Measurements from ENCODE around the gene PATJ.

The PATJ gene

GRCh38 chr1:62040450-62040849, 298.2 kb downstream of the PATJ start:
- Histone ChIP-seq H3K27me3 (ENCODE audit: control insufficient read depth in 1 of 2, insufficient read depth in 1 of 2, low read length in 2 of 2) (no peaks in the 10 kb centered on the region), H3K27ac (ENCODE audit: low read length, poor library complexity, severe bottlenecking) (no peak overlapping the region), H4K91ac (ENCODE audit: low read length) (no peak overlapping the region), H3K4me3 (ENCODE audit: insufficient read depth in 1 of 2, low read depth in 1 of 2, low read length in 2 of 2) (no peak overlapping the region), H2BK15ac (ENCODE audit: low read depth, poor library complexity, severe bottlenecking) (no peak overlapping the region), H2BK5ac (ENCODE audit: low read depth, low read length, poor library complexity, severe bottlenecking) (no peak overlapping the region), H3K4ac (ENCODE audit: low read depth in 1 of 2, low read length in 2 of 2) (no peak overlapping the region), H3K79me1 (replicated peaks; ENCODE audit: low read length, poor library complexity, severe bottlenecking) (no peaks in the 10 kb centered on the region), H3K9me3 (ENCODE audit: control insufficient read depth, low read length) (no peaks in the 10 kb centered on the region), H3K4me2 (ENCODE audit: low read length, poor library complexity, severe bottlenecking) (no peak overlapping the region), H3K36me3 (ENCODE audit: control insufficient read depth in 1 of 2, insufficient read depth in 2 of 2, low read depth in 1 of 2, low read length in 2 of 2) (no peaks in the 10 kb centered on the region), H2AK5ac (ENCODE audit: low read length, severe bottlenecking) (no peak overlapping the region), H3K4me1 (ENCODE audit: control insufficient read depth, insufficient read depth, low read depth, low read length) (peaks cover under 1% of the 10 kb centered on the region), H2BK12ac (ENCODE audit: low read length in 2 of 2) (no peak overlapping the region), H4K8ac (ENCODE audit: low read length) (no peak overlapping the region), H3K9ac (ENCODE audit: low read length) (no peak overlapping the region), H3K14ac (ENCODE audit: low read length in 2 of 2) (no peak overlapping the region), H2AFZ (ENCODE audit: low read depth, low read length) (no peak overlapping the region), H3K18ac (ENCODE audit: low read depth in 1 of 2, low read length in 2 of 2) (no peak overlapping the region), H3K23ac (ENCODE audit: low read length in 2 of 2) (no peak overlapping the region), H2BK120ac (ENCODE audit: low read depth, low read length) (no peak overlapping the region)
- WGBS = 65% methylated on average over 2 of the region's 2 CpGs
- no peak for DNase-seq

GRCh38 chr1:62040973-62041372, 298.7 kb downstream of the PATJ start:
- Histone ChIP-seq H3K4ac (ENCODE audit: low read depth in 1 of 2, low read length in 2 of 2) (no peak overlapping the region), H3K9me3 (ENCODE audit: control insufficient read depth, low read length) (no peaks in the 10 kb centered on the region), H3K27ac (ENCODE audit: low read length, poor library complexity, severe bottlenecking) (no peak overlapping the region), H2AFZ (ENCODE audit: low read depth, low read length) (no peak overlapping the region), H3K4me1 (ENCODE audit: control insufficient read depth, insufficient read depth, low read depth, low read length) (peaks cover 4% of the 10 kb centered on the region), H2BK120ac (ENCODE audit: low read depth, low read length) (no peak overlapping the region), H3K4me2 (ENCODE audit: low read length, poor library complexity, severe bottlenecking) (no peak overlapping the region), H4K8ac (ENCODE audit: low read length) (no peak overlapping the region), H3K27me3 (ENCODE audit: control insufficient read depth in 1 of 2, insufficient read depth in 1 of 2, low read length in 2 of 2) (no peaks in the 10 kb centered on the region), H3K14ac (ENCODE audit: low read length in 2 of 2) (no peak overlapping the region), H2AK5ac (ENCODE audit: low read length, severe bottlenecking) (no peak overlapping the region), H3K9ac (ENCODE audit: low read length) (no peak overlapping the region), H3K4me3 (ENCODE audit: insufficient read depth in 1 of 2, low read depth in 1 of 2, low read length in 2 of 2) (no peak overlapping the region), H3K23ac (ENCODE audit: low read length in 2 of 2) (no peak overlapping the region), H2BK15ac (ENCODE audit: low read depth, poor library complexity, severe bottlenecking) (no peak overlapping the region), H3K18ac (ENCODE audit: low read depth in 1 of 2, low read length in 2 of 2) (no peak overlapping the region), H2BK5ac (ENCODE audit: low read depth, low read length, poor library complexity, severe bottlenecking) (no peak overlapping the region), H4K91ac (ENCODE audit: low read length) (no peak overlapping the region), H3K79me1 (replicated peaks; ENCODE audit: low read length, poor library complexity, severe bottlenecking) (no peaks in the 10 kb centered on the region), H2BK12ac (ENCODE audit: low read length in 2 of 2) (no peak overlapping the region), H3K36me3 (ENCODE audit: control insufficient read depth in 1 of 2, insufficient read depth in 2 of 2, low read depth in 1 of 2, low read length in 2 of 2) (no peaks in the 10 kb centered on the region)
- no peak for DNase-seq

GRCh38 chr1:62043154-62043553, 300.9 kb downstream of the PATJ start:
- Histone ChIP-seq H3K27ac (ENCODE audit: low read length, poor library complexity, severe bottlenecking) (no peak overlapping the region), H2BK12ac (ENCODE audit: low read length in 2 of 2) (no peak overlapping the region), H3K18ac (ENCODE audit: low read depth in 1 of 2, low read length in 2 of 2) (no peak overlapping the region), H3K4me3 (ENCODE audit: insufficient read depth in 1 of 2, low read depth in 1 of 2, low read length in 2 of 2) (no peak overlapping the region), H3K4me2 (ENCODE audit: low read length, poor library complexity, severe bottlenecking) (no peak overlapping the region), H2BK5ac (ENCODE audit: low read depth, low read length, poor library complexity, severe bottlenecking) (no peak overlapping the region), H3K4me1 (ENCODE audit: control insufficient read depth, insufficient read depth, low read depth, low read length) (peaks cover 4% of the 10 kb centered on the region), H3K23ac (ENCODE audit: low read length in 2 of 2) (no peak overlapping the region), H3K79me1 (replicated peaks; ENCODE audit: low read length, poor library complexity, severe bottlenecking) (no peaks in the 10 kb centered on the region), H3K9ac (ENCODE audit: low read length) (no peak overlapping the region), H2AFZ (ENCODE audit: low read depth, low read length) (no peak overlapping the region), H3K27me3 (ENCODE audit: control insufficient read depth in 1 of 2, insufficient read depth in 1 of 2, low read length in 2 of 2) (no peaks in the 10 kb centered on the region), H2BK15ac (ENCODE audit: low read depth, poor library complexity, severe bottlenecking) (no peak overlapping the region), H3K14ac (ENCODE audit: low read length in 2 of 2) (no peak overlapping the region), H3K4ac (ENCODE audit: low read depth in 1 of 2, low read length in 2 of 2) (no peak overlapping the region), H4K91ac (ENCODE audit: low read length) (no peak overlapping the region), H2AK5ac (ENCODE audit: low read length, severe bottlenecking) (no peak overlapping the region), H3K36me3 (ENCODE audit: control insufficient read depth in 1 of 2, insufficient read depth in 2 of 2, low read depth in 1 of 2, low read length in 2 of 2) (no peaks in the 10 kb centered on the region), H3K9me3 (ENCODE audit: control insufficient read depth, low read length) (no peaks in the 10 kb centered on the region), H2BK120ac (ENCODE audit: low read depth, low read length) (no peak overlapping the region), H4K8ac (ENCODE audit: low read length) (no peak overlapping the region)
- DNase-seq = no peak

GRCh38 chr1:62045574-62045973, 303.3 kb downstream of the PATJ start:
- no peak overlapping the region for H2AK5ac ChIP-seq (ENCODE audit: low read length, severe bottlenecking)
- no peak overlapping the region for H3K4ac ChIP-seq (ENCODE audit: low read depth in 1 of 2, low read length in 2 of 2)
- no peak overlapping the region for H2BK5ac ChIP-seq (ENCODE audit: low read depth, low read length, poor library complexity, severe bottlenecking)
- no peak overlapping the region for H2AFZ ChIP-seq (ENCODE audit: low read depth, low read length)
- H3K9me3 ChIP-seq (ENCODE audit: control insufficient read depth, low read length) = no peaks in the 10 kb centered on the region
- H4K8ac ChIP-seq (ENCODE audit: low read length) = no peak overlapping the region
- no peak overlapping the region for H2BK15ac ChIP-seq (ENCODE audit: low read depth, poor library complexity, severe bottlenecking)
- no peak overlapping the region for H3K9ac ChIP-seq (ENCODE audit: low read length)
- 30% methylated on average over 6 of the region's 6 CpGs for WGBS
- no peak overlapping the region for H3K4me3 ChIP-seq (ENCODE audit: insufficient read depth in 1 of 2, low read depth in 1 of 2, low read length in 2 of 2)
- no peak overlapping the region for H2BK120ac ChIP-seq (ENCODE audit: low read depth, low read length)
- H3K27me3 ChIP-seq (ENCODE audit: control insufficient read depth in 1 of 2, insufficient read depth in 1 of 2, low read length in 2 of 2) = no peaks in the 10 kb centered on the region
- no peak overlapping the region for H4K91ac ChIP-seq (ENCODE audit: low read length)
- DNase-seq = no peak
- peak overlapping the region; percentile 36 for H3K27ac ChIP-seq (ENCODE audit: low read length, poor library complexity, severe bottlenecking)
- H3K14ac ChIP-seq (ENCODE audit: low read length in 2 of 2) = no peak overlapping the region
- H3K36me3 ChIP-seq (ENCODE audit: control insufficient read depth in 1 of 2, insufficient read depth in 2 of 2, low read depth in 1 of 2, low read length in 2 of 2) = no peaks in the 10 kb centered on the region
- no peak overlapping the region for H3K4me2 ChIP-seq (ENCODE audit: low read length, poor library complexity, severe bottlenecking)
- H2BK12ac ChIP-seq (ENCODE audit: low read length in 2 of 2) = no peak overlapping the region
- H3K4me1 ChIP-seq (ENCODE audit: control insufficient read depth, insufficient read depth, low read depth, low read length) = peaks cover 4% of the 10 kb centered on the region
- H3K23ac ChIP-seq (ENCODE audit: low read length in 2 of 2) = no peak overlapping the region
- no peaks in the 10 kb centered on the region for H3K79me1 ChIP-seq (replicated peaks; ENCODE audit: low read length, poor library complexity, severe bottlenecking)
- H3K18ac ChIP-seq (ENCODE audit: low read depth in 1 of 2, low read length in 2 of 2) = no peak overlapping the region

All from mesenchymal stem cell (in vitro differentiated cells and primary cell).